Small intestine (tissue), 7 donors: ENCODE measurements around the gene TCTN1. TPM values are rescaled to one million over a fixed set of nuclear protein-coding genes. Genes with fewer than 3 reads are reported as not detected.

Experiments used
- DNase-seq, 2 donors: peaks; one replicate each; pipeline versions ENCODE4 v3.0.0 to v3.0.0-alpha.2; 2013
- FAIRE-seq: peaks from 2 replicates; lab custom pipeline; 2012; peaks lifted over from hg19 to GRCh38; lab: Jason Lieb, UNC
- H3K27ac ChIP-seq, 3 donors: one replicate each; pipeline ENCODE4 v1.5.1; 2013; ENCODE audit warnings: low read length in 2 of 3, mild to moderate bottlenecking in 2 of 3, control low read depth in 1 of 3, inconsistent platforms in 1 of 3, low read depth in 1 of 3, moderate library complexity in 1 of 3
- H3K27me3 ChIP-seq, 3 donors: one replicate each; pipeline ENCODE4 v1.6.1; 2013; ENCODE audit warnings: low read length in 3 of 3, inconsistent platforms in 1 of 3; ENCODE audit not compliant: control insufficient read depth in 3 of 3, insufficient read depth in 3 of 3
- H3K36me3 ChIP-seq, 3 donors: one replicate each; pipeline ENCODE4 v1.6.1; 2013; ENCODE audit warnings: low read length in 3 of 3, inconsistent platforms in 1 of 3, low read depth in 1 of 3, mild to moderate bottlenecking in 1 of 3, moderate library complexity in 1 of 3; ENCODE audit not compliant: control insufficient read depth in 3 of 3, insufficient read depth in 2 of 3
- H3K4me1 ChIP-seq, 3 donors: one replicate each; pipeline ENCODE4 v1.6.1; 2013; ENCODE audit warnings: low read length in 2 of 3, inconsistent platforms in 1 of 3, low read depth in 1 of 3, mild to moderate bottlenecking in 1 of 3, moderate library complexity in 1 of 3; ENCODE audit not compliant: control insufficient read depth in 3 of 3, insufficient read depth in 2 of 3
- H3K4me3 ChIP-seq, 3 donors: one replicate each; pipeline ENCODE4 v1.5.1; 2013; ENCODE audit warnings: low read length in 3 of 3, control low read depth in 1 of 3, inconsistent platforms in 1 of 3, low read depth in 1 of 3, mild to moderate bottlenecking in 1 of 3, moderate library complexity in 1 of 3
- H3K9me3 ChIP-seq, 2 donors: one replicate each; pipeline ENCODE4 v1.6.1; 2013; ENCODE audit warnings: low read depth in 1 of 2, low read length in 1 of 2; ENCODE audit not compliant: control insufficient read depth in 2 of 2, insufficient read depth in 1 of 2
- WGBS, 3 donors: extraction: QIAGEN DNeasy Blood & Tissue Kit; methylation state at CpG; one replicate each; pipeline ENCODE4 v1.1.7; 2013; 5-methylcytosine and 5-hydroxymethylcytosine counted together
- polyA plus RNA-seq, 4 donors: library from polyadenylated mRNA; stranded (reverse) in 3 of 4; unstranded in 1 of 4; fragments of 200-250 nt in 3 of 4; fragments of 120-200 nt in 1 of 4; gene quantifications; one replicate each; pipeline versions ENCODE4 v1.2.1 to v1.2.3, GENCODE V29; 2013
- donor health status: healthy with polysubstance abuse.
- donor health status: control.
- donor health status: control.
- donor health status: Bipolar disorder and iron deficiency.
- donor health status: healthy.

TCTN1 gene
- polyA plus RNA-seq, 4 donors: 0.67 to 25.2 (median 3.6) TPM

DNA sequence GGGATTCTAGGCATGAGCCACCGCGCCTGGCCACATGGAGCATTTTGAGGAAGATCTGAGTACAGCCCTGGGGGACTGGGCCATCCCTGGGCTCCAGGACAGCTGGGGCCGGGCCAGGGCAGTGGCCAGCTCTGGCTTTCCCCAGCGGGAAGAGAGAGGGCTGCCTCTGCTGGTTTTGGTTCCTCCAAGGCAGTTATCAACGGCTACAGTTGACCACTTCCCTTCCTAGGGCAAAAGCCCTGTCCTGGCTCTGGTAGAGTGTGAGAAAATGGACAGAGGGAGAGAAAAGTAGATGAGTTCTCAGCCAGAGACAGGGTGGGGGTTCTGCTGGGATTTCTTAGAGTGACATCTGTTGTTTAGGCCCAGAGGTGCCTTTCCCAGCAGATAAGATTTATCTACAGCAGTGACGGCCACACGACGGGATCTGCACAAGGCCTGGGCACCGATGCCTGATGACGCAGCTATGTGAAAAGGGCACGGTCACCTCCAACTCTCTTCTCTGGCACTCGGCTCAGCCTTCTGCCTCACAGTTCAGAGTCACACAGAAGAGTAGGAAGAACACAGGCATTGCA, 80.5 kb downstream of the TCTN1 start:
- no peak for FAIRE-seq
- WGBS, 3 donors: 73 to 80% (median 76%) methylated on average over 12 of the region's 12 CpGs

DNA sequence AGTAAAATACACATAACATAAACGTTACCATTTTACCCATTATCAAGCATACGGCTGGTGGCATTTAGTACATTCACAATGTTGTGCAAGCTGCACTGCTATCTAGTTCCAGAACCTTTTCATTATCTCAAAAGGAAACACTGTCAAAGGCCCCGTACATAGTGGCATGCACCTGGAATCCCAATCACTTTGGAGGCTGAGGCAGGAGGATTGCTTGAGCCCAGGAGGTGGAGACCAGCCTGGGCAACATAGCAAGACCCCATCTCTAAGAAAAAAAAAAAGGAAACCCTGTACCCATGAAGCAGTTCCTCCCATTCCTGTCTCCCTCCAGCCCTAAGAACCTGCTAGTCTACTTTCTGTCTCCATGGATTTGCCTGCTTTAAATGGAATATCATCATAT, 82.4 kb downstream of the TCTN1 start:
- no peak for FAIRE-seq
- WGBS, 3 donors: 59 to 76% (median 72%) methylated on average over 3 of the region's 3 CpGs
- H3K9me3 ChIP-seq: no peaks in the 10 kb centered on the region
- no peak overlapping the region for H3K4me3 ChIP-seq
- DNase-seq: no peak
- peaks cover 0 to 3% (median 0%) of the 10 kb centered on the region in 3 donors for H3K27me3 ChIP-seq
- H3K36me3 ChIP-seq: no peaks in the 10 kb centered on the region
- H3K27ac ChIP-seq: no peak overlapping the region
- H3K4me1 ChIP-seq: peaks cover 0 to 3% (median 0%) of the 10 kb centered on the region in 3 donors

More for the DNA sequence above, 80.5 kb downstream of the TCTN1 start:
- H3K36me3 ChIP-seq: no peaks in the 10 kb centered on the region
- no peak overlapping the region for H3K4me3 ChIP-seq
- H3K27me3 ChIP-seq: peaks cover 0 to 3% (median 0%) of the 10 kb centered on the region in 3 donors
- H3K4me1 ChIP-seq: peaks cover 0 to 3% (median 3%) of the 10 kb centered on the region in 3 donors
- no peak for DNase-seq
- peak overlapping the region in 1 of 3 donors; percentile 5 for H3K27ac ChIP-seq
- H3K9me3 ChIP-seq: no peaks in the 10 kb centered on the region

DNA sequence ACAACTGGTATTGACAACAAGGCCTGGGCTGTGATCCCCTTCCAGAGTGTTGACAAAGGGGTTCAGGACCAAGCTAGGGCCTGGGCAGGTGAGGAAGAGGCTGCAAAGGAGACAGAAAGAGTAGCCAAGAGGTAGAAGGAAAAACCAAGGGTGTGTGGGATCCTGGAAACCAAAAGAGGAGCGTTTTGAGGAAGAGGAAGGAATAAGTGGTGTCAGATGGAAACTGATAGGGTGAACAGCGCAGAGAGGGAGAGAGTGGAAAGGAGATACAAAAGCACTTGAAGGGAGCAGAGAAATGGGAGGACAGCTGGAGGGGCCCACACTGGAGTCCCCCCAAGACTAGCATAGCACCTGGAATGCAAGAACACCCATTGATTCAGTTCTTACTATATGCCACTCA, 83.3 kb downstream of the TCTN1 start:
- Histone ChIP-seq H3K4me3 (no peak overlapping the region), H3K36me3 (no peaks in the 10 kb centered on the region), H3K4me1 (peaks cover 0 to 3% (median 0%) of the 10 kb centered on the region in 3 donors), H3K27ac (no peak overlapping the region), H3K9me3 (no peaks in the 10 kb centered on the region), H3K27me3 (no peaks in the 10 kb centered on the region)
- no peak for DNase-seq
- no peak for FAIRE-seq
- 83 to 94% (median 90%) methylated on average over 2 of the region's 2 CpGs for WGBS, 3 donors

DNA sequence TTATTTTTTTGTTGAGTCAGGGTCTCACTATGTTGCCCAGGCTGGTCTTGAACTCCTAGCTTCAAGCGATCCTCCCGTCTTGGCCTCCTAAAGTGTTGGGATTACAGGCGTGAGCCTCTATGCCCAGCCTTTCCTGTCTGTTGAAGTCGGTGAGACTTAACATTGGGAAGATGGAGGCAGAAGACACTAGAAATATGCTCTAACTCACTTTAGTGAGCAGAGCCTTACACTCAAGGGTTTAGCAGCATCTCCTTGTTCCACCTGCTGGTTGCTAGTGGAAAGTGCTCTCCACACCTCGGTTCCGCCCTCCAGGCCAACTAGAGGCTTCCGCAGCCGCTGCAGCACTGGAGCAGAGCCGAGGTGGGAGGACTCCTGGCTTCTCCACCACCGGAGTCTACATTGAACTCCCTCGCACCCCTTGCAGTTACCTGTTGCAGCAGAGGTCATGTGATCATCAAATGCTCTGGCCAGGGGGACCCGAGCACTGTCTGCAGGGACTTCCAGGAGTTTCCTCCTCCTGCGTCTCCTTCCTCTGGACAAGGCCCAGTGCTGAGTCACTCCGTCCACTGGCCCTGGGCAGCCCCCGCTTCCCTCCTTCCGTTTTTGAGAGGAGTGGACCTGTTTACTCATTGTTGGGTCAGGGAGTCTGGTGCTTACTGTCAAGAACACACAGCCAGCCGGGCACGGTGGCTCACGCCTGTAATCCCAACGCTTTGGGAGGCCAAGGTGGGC, 84.4 kb downstream of the TCTN1 start:
- Histone ChIP-seq H3K4me3 (no peak overlapping the region), H3K27ac (peak overlapping the region in 1 of 3 donors; percentile 8), H3K27me3 (no peaks in the 10 kb centered on the region), H3K4me1 (peaks cover 0 to 3% (median 0%) of the 10 kb centered on the region in 3 donors), H3K9me3 (no peaks in the 10 kb centered on the region), H3K36me3 (no peaks in the 10 kb centered on the region)
- 37 to 42% (median 40%) methylated on average over 19 to 20 of the region's 20 CpGs for WGBS, 3 donors
- no peak for FAIRE-seq
- peak; percentile 74 to 77 for DNase-seq

Other genes with a start within 250 kb of the TCTN1 start
- 10 to 100 TPM; 15.4 to 44.9 (median 24.0) TPM for gene ANAPC7, start 210.4 kb upstream of the TCTN1 start, polyA plus RNA-seq
- gene ARPC3, start 163.8 kb upstream of the TCTN1 start, polyA plus RNA-seq: 100 to 1,000 TPM; 324 to 507 (median 390) TPM
- 10 to 100 TPM in 2 of 4 donors, 1 to 10 TPM in 2; 5.4 to 20.9 (median 11.0) TPM for gene GPN3, start 145.9 kb upstream of the TCTN1 start, polyA plus RNA-seq
- gene FAM216A, start 145.3 kb upstream of the TCTN1 start, polyA plus RNA-seq: 1 to 10 TPM in 3 of 4 donors, under 1 TPM in 1; 0.45 to 6.6 (median 2.7) TPM
- gene VPS29, start 112.0 kb upstream of the TCTN1 start, polyA plus RNA-seq: 100 to 1,000 TPM; 159 to 252 (median 170) TPM
- gene RAD9B, start 111.8 kb upstream of the TCTN1 start, polyA plus RNA-seq: under 1 TPM in 2 of 4 donors, not detected in 2; 0.24 to 0.61 TPM
- 10 to 100 TPM in 3 of 4 donors, 1 to 10 TPM in 1; 8.6 to 21.5 (median 12.0) TPM for gene PPTC7, start 30.8 kb upstream of the TCTN1 start, polyA plus RNA-seq
- 1 to 10 TPM; 1.9 to 4.7 (median 3.5) TPM for gene HVCN1, start 75.0 kb downstream of the TCTN1 start, polyA plus RNA-seq
- 100 to 1,000 TPM; 135 to 464 (median 299) TPM for gene PPP1CC, start 128.8 kb downstream of the TCTN1 start, polyA plus RNA-seq
- gene CCDC63, start 232.9 kb downstream of the TCTN1 start, polyA plus RNA-seq: not detected